HuH-7 (cell line): ENCODE results near the gene STAT5B.
"Not testable (repeated sequence)": the region's sequence is repeated elsewhere in the genome, so short reads cannot be mapped to it uniquely, and the experiment has no call there.

Source experiments
- DNase-seq: peaks from one replicate; pipeline ENCODE4 v3.0.0; 2011; ENCODE audit warnings: low spot score

STAT5B gene

DNA sequence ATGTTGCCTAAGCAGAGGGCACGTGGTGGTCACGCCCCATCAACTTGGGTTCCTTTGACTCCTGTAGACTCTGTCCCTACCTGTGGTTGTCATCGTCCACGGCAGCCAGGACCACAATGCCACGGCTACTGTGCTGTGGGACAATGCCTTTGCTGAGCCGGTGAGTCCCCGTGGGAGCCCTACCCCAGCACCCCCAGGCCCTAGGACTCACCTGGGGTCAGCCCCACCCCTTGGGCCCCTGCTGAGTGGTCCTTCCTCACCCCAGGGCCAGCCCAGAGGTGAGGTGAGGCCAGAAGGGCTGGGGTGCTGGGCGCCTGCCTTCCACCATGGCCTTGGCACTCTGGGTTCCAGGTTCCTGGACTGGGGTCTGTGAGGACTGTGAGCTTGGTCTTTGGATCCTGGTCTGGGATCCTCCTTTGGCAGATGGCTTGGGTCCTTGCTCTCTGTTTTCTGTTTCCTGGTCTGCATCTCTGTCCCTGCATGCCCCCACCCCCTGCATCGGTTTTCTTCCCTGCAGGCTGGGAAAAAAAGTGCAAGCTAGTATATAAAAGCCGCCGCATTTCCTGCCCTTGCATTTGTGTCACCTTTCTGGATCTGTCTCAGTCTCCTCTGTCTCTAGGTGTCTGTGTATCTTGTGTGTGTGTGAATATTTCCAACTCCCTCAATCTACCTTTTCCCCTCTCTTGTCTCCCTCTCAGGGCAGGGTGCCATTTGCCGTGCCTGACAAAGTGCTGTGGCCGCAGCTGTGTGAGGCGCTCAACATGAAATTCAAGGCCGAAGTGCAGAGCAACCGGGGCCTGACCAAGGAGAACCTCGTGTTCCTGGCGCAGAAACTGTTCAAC is 29.6 kb upstream of the STAT5B start:
- DNase-seq: no peak

DNA sequence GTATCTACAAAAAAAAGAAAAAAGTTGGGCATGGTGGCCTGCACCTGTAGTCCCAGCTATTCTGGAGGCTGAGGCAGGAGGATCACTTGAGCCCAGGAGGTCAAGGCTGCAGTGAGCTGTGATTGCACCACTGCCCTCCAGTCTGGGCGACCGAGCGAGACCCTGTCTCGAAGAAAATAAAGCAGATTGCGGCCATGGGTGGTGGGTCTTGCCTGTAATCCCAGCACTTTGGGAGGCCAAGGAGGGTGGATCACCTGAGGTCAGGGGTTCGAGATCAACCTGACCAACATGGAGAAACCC is 28.8 kb upstream of the STAT5B start:
- not testable (repeated sequence) for DNase-seq

DNA sequence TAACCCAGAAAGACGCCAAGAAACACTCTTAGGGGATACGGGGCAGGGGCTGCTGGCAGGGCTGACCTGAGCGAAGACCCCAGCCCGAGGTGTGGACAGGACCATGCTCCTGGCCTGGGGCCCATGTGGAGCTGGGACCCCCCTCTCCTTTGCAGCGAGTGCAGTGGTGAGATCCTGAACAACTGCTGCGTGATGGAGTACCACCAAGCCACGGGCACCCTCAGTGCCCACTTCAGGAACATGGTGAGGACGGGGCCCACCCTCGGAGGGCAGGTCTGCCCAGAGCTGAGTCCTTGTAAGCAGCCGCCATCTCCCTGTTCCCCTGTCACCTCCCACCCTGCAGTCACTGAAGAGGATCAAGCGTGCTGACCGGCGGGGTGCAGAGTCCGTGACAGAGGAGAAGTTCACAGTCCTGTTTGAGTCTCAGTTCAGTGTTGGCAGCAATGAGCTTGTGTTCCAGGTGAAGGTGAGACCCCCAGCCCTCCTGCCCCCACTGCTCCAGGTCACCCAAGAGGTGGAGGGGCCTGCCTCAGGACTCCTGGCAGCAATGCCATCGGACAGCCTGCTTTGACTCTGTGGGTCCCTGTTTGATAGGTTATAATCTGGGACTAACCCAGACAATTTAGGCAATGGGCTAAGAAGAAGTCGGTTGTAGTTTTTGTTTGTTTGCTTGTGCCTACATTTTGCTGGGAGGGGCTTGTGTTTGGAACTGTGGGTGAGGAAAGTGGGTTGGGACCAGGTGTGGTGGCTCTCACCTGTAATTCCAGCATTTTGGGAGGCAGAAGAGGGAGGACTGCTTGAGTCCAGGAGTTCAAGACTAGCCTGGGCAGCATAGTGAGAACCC is 28.2 kb upstream of the STAT5B start:
- DNase-seq: no peak

DNA sequence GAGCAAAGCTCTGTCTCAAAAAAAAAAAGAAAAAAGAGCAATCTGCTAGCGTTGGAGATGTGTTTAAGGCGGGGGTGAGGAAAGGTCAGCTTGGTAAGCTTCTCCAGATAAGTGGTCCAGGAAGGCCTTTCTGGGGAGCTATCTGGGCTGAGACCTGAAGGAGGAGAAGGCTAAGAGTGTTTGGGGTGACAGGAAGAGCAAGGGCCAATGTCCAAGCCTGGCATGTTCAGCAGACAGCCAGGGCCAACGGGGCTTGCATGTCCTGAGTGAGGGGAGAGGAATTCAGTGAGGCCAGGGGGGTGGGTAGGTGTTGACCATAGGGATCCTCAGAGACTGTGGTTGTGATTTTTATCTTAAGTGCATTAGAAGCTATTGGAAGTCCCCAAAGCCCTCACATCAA is 27.5 kb upstream of the STAT5B start:
- no peak for DNase-seq

DNA sequence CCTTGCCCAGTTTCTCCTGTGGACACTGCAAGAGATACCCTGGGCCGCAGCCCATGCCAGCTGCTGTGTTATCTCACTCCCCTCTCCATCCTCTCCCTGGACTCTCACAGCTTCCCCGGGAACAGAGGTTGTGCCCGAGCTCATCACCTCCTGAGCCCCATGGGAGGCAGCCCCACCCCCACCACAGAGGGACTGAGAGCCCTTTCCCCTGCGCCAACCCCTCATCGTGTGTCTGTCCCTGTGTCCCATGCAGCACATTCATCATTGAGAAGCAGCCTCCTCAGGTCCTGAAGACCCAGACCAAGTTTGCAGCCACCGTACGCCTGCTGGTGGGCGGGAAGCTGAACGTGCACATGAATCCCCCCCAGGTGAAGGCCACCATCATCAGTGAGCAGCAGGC is 24.8 kb upstream of the STAT5B start:
- no peak for DNase-seq

DNA sequence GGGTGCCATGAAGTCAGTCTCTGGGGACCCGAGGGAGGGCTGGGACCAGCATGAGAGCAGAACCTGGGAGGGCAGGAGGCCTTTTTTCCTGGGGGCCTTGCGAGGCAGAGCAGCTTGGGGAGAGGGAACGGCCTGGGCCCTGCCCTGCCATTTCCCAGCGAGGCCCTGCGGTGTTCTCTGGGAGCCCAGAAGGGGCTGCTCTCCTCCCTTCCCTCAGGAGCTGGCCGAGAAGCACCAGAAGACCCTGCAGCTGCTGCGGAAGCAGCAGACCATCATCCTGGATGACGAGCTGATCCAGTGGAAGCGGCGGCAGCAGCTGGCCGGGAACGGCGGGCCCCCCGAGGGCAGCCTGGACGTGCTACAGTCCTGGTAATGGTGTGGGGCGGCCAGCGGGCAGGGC is 23.7 kb upstream of the STAT5B start:
- DNase-seq: not testable (repeated sequence)

DNA sequence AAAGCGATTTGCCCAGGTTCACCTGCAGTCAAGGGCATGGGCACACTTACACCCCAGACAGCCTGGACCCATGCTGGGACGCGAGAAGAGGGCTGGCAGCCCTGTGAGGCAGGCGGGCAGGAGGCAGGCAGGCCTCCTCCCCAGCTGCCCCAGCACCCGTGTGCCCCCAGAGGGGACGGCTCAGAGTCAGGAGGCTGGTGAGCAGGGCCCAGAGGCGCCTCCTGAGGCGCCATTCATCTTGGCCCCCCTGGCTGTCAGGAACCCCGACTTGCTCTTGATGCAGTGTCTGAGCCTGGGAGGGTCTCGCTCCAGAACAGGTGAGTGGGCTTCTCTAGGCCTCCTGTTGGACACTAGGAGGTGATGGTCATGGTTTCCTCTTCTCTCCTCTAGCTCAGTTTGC is 23.2 kb upstream of the STAT5B start:
- not testable (repeated sequence) for DNase-seq

DNA sequence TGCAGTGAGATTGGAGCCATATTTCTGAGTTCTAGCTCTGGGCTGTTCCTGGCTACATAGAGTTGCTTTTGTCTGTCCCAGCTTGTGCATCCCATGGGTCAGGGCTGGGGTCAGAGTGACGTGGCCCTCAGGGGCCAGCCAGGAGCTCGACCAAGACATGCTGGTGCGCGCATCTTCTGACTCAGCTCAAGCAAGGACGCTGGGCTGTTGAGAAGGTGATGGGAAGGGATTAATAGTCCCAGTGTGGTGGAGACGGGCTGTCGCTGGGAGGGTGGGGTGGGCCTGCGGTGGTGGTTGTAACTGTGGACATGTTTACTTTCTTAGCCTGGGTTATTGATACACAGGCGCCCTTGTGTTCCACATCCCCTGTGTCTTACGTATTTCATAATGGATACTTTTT is 21.6 kb upstream of the STAT5B start:
- not testable (repeated sequence) for DNase-seq

DNA sequence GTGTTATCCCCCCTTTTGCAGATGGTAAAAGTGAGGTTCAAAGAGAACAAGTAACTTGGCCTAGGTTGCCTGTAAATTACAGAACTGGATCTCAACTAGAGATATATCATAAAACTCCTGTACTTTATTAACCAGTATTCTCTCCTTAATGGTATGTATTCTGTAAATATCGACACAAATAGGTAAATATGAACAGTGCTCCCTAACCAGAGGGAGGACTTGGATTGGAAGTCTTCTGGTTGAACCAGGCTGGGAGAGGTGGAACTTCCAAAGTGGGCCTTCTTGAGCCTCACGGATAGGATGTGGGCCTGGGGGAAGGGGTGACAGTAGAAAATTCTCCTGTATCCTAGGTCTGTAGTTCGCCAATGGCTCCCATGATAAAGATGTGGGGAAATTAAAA is 19.8 kb upstream of the STAT5B start:
- no peak for DNase-seq

DNA sequence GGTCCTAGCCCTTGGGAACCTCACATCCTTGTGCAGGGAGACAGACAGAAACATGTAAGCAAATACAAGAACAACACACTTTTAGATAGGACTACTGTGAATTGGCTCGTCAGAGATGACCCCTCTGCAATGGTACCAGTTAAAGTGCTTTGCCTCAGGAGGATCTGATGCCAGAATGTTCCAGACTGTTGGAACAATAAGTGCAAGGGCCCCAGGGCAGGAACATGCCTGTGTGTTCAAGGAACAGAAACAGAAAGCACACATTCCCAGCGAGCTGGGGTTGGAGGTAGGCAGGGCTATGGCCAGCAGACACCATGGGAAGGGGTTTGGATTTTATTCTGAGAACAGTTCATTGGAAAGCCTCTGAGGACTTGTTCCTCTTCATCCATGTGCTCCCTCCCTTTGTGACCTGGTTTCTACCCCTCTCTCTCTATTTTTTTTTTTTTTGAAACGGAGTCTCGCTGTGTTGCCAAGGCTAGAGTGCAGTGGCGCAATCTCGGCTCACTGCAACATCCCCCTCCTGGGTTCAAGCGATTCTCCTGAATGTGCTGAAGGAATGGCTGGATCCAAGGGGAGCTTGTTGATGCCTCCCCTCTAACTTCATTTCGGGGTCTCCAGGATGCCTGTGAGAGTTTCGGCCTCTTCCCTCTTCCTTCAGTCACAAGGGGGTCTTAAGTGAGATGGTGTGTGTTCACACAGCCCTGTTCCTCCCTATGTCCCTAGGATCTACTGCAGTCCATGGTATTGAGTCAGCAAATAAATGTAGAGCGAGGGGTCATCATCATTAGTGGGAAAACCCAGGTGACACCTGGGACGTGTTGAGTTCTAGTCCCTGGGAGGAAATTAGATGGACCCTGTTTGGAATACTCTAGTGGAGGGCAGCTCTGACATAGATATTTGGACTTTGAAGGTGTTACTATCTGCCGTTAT is 18.5 kb upstream of the STAT5B start:
- no peak for DNase-seq

DNA sequence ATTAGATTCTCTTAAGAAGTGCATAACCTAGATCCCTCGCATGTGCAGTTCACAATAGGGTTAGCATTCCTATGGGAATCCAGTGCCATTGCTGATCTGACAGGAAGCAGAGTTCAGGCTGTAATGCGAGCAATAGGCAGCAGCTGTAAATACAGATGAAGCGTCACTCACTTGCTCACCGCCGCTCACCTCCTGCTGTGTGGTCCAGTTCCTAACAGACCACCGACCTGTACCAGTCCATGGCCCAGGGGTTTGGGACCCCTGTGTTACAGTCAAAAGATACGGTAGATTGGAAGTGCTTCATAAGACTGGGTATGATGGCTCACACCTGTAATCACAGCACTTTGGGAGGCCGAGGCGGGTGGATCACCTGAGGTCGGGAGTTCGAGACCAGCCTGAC is 14.9 kb upstream of the STAT5B start:
- DNase-seq: no peak

DNA sequence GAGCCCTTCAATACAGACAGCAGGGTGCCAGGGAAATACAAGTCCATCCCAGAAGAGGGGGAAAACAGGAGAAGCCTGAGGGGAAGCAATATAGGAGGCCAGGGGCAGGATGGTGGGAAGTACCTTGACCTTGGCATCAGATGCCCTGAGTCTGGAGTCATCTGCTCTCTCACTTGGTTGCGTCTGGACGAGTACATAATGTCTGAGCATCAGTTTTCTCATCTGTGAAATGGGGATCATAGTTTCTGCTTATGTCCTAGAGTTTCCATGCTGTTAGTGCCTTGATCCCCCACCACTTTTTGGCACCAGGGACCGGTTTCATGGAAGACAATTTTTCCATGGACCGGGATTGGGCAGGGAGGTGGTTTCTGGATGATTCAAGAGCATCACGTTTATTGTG is 14.4 kb upstream of the STAT5B start:
- DNase-seq: no peak

DNA sequence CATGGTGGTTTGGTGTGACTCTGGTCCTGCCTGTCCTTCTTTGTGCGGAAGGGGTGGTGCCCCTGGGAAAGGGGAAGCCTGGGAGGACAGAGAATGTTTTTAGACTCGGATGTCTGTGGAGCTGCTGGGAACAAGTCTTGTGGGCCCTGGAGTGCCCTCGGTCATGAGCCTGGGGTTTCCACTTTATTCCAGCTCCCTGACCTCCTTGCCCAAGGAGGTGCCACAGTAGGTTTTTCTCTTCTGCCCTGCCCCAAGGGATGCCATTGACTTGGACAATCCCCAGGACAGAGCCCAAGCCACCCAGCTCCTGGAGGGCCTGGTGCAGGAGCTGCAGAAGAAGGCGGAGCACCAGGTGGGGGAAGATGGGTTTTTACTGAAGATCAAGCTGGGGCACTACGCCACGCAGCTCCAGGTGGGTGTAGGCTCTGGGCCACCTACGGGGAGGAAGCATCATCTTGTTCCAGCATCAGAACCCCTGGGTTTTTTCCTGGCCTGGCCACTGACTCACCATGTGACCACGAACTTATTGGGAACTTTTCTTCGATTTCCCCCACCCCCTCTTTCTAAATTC is 13.5 kb upstream of the STAT5B start:
- DNase-seq: no peak

DNA sequence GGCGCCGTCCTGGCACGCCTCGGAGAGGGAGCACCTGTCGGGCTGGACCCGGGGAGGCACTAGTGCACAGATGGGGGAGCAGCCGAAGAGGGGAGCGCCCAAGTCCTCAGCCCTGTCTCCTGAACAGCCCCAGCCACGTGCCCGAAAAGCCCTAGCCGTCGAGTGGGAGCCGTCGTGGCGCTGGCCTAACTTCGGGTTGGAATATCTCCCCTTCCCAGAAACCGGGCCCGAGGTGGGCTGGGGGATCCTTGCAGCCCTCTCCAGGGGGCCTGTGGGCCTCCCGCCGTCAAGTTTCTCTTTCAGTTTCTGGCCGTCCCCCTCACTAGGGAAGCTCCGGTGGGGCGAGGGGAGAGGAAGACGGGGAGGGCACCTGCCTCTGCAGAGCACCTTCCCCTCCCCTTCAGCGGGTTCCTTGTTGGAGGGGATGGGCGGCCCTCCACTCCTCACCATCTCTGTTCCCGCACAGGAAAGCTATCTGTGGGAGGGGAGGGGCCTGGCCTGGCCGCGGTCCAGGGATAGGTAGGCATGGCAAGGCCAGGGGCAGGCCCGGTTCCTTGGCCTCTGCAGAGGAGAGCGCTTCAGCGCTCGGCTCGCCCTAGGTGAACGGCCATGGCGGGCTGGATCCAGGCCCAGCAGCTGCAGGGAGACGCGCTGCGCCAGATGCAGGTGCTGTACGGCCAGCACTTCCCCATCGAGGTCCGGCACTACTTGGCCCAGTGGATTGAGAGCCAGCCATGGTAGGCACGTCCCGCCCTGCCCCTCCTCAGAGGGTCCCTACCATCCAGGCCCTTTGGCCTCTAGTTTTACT is 12.8 kb upstream of the STAT5B start:
- DNase-seq: no peak

DNA sequence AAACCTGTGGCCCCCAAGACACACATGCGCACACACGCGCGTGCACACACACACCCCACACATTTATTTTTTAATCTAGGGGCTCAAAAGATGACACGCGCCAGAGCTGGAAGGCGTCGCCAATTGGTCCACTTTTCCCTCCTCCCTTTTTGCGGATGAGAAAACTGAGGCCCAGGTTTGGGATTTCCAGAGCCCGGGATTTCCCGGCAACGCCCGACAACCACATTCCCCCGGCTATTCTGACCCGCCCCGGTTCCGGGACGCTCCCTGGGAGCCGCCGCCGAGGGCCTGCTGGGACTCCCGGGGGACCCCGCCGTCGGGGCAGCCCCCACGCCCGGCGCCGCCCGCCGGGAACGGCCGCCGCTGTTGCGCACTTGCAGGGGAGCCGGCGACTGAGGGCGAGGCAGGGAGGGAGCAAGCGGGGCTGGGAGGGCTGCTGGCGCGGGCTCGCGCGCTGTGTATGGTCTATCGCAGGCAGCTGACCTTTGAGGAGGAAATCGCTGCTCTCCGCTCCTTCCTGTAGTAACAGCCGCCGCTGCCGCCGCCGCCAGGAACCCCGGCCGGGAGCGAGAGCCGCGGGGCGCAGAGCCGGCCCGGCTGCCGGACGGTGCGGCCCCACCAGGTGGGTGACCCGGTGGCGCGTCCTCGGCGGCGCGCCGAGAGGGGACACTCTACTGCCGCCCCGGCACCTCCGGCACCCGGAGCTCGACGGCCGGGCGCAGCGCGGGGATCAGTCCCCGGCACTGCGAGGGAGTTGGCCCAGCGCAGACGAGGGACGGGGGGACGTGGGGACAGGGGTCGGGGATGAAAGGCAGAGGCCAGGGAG is 12.0 kb upstream of the STAT5B start, which contains the start of gene STAT5A:
Gene STAT5A (plus strand): TSS at position 522 of the 826 bp plus-strand sequence. CDS start 914 bp downstream, outside the sequence.
- DNase-seq: peak; percentile 88

DNA sequence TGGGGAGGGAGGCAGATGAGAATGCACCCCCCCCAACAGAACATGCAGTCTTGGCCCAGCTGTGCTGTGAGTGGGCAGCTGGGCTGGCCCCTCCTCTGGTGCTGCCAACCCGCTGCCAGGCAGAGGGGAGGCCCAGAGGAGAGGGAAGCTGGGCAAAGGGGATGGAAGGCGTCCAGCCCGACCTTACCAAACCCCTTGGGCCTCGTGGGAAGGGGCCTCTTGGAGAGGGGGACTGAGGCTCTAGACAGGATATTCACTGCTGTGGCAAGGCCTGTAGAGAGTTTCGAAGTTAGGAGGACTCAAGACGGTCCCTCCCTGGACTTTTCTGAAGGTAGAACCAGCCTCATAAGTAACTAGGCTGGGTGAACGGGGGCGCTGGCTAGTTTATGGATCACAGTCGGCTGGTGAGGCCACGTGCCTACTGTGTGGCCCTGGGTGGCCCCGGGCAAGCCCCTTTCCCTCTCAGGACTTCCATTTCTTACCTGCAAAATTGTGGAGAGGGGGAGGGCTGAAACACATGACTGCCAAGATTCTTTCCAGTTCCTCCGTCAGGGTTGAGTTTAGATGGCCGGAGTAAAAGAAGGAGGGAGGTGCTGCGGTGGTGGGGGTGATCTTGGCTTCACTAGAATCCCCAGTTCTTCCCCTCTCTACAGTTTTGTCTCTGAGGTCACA is 11.2 kb upstream of the STAT5B start:
- no peak for DNase-seq

DNA sequence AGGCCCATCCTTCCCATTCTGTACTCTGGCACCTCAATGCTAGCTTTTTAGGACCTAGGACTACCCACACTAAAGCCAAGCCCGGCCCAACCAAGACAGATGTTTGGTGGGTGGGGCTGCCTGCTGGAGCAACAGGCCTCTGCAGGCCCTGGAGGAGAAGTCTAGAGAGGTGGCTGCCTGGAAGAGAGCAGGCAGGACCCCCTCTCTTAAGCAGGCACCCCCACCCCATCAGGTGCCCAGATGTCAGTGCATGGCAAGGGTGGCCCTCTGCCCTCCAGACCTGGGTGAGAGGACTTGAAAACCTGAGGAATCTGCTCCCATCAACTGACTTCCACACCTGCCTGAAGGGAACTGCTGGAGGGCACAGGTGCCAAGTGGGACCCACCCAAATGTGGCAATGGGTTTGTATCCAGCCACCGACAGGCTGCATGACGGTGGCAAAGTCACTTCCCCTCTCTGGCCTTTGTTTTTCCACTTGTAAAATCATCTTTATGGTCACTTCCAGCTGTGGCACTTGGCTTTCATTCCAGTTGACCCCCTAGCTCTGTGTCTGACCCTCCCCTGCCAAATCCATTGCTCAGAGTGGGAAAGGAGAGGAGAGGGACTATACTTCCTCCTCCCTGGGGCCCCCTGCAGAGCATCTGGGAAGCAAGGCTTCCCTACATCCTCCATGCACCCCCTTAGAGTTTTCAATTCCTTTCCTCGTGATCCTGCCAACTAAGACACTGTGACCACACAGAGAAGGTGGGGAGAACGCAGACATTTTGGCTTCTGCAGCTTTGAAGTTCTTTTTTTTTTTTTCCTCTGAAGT is 10.4 kb upstream of the STAT5B start:
- DNase-seq: no peak

DNA sequence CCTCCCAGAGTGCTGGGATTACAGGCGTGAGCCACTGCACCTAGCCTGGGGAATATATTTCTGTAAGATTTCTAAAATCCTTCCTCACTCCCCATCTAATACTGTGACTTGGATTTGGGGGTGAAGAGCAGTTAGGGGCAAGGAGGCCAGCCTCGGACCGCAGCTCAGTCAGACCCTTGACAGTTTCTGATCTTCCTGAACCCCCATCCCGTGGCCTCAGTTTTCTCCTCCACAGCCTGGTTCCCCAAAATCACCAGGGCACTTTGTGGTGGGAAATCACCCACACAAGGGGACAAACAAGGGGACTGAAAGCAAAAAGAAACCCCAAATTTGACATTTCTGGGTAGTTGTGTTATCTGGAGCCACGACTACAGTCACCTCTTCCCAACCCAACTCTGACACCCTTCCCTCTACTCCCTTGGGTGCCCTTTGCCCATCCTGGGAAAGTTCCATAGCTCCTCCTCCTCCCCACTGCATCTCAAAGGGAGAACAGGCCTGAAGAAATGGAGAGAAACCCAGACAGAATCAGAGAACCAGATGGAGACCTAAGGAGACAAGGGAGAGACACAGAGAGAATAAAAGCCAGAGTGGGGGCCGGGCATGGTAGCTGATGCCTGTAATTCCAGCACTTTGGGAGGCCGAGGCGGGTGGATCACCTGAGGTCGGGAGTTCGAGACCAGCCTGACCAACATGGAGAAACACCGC is 9.3 kb upstream of the STAT5B start:
- no peak for DNase-seq
